NCI-H2171 (cell line): Measurements from ENCODE around the gene INIP.

Experiments
- DNase-seq: peaks from one replicate; lab custom pipeline; 2025; lab: John Stamatoyannopoulos, UW

Gene INIP, protein sequence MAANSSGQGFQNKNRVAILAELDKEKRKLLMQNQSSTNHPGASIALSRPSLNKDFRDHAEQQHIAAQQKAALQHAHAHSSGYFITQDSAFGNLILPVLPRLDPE

GRCh38 chr9:112717661-112718331 lies at the start of gene INIP:
Gene INIP, minus strand, starts transcription at chr9:112718117. Its CDS starts 1,632 bp downstream, at chr9:112716485.
- DNase-seq = peak; percentile 98

DNA sequence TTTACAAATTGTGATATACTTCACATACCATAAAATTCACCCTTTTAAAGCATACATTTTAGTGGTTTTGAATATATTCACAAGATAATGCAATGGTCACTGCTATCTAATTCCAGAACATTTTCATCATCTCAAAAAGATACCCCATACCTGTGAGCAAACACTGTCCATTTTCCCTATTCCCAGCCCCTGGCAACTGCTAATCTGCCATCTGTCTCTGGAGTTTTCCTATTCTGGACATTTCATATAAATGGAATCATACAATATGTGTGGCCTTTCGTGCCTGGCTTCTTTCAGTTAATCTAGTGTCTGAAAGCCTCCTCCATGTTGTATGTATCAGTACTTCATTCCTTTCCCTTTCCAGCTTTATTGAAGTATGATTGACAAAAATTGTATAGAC lies 47.4 kb upstream of the INIP start:
- no peak for DNase-seq

- peak; percentile 90 for DNase-seq
These were observed 46.9 kb upstream of the INIP start for GRCh38 chr9:112764837-112765236.

- no peak for DNase-seq
These were observed 46.4 kb upstream of the INIP start for GRCh38 chr9:112764344-112764743.

GRCh38 chr9:112762726-112763518 lies 45.0 kb upstream of the INIP start:
- no peak for DNase-seq

- DNase-seq = no peak
These were observed 44.2 kb upstream of the INIP start for GRCh38 chr9:112761912-112762655.

- no peak for DNase-seq
These were observed 42.9 kb upstream of the INIP start for GRCh38 chr9:112760821-112761220.

DNA sequence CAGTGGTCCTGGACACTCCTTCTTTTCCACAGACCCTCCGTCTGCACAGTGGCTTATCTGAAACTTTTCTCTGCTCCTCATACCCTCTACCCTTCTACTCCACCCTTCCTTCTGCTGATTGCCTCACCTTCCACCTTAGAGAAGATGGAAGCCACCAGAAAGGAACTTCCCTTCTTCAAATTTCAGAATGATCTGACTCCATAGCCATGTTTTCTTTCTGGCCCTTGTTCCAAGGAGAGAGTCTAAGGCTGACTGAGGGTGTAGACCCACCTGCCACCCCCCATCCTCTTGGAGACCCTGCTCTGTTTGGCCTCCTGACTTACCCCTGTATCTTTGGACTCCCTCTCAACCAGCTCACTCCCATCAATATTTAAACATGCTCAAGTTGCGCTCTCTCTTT lies 40.0 kb upstream of the INIP start:
- DNase-seq = no peak

GRCh38 chr9:112757282-112757883 lies 39.5 kb upstream of the INIP start:
- no peak for DNase-seq

- DNase-seq = no peak
These were observed 37.8 kb upstream of the INIP start for GRCh38 chr9:112755675-112756074.

GRCh38 chr9:112755016-112755427 lies 37.1 kb upstream of the INIP start:
- DNase-seq = no peak

GRCh38 chr9:112754578-112754977 lies 36.7 kb upstream of the INIP start:
- no peak for DNase-seq

DNA sequence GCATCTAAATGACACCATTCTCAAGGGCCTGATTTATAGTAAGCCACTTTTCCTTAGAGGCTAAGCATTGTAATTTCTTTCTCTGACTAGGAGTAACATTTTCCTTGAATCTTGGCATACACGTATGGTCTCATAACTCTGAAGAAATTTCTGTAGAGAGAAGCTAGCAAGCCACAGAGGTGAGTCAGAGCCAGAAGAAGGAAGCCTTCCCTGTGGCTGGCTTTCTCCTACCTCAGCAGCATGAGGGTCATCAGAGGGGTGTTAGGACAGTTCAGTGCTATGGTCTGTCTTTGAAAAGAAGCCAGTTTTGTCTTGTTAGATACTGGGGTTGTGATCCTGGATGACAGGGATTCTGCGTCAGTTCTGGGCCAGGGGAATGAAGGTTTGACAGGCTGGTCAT lies 35.8 kb upstream of the INIP start:
- DNase-seq = no peak

- no peak for DNase-seq
These were observed 34.6 kb upstream of the INIP start for GRCh38 chr9:112752334-112753125.

- DNase-seq = peak; percentile 76
These were observed 33.3 kb upstream of the INIP start for GRCh38 chr9:112751056-112751795.

DNA sequence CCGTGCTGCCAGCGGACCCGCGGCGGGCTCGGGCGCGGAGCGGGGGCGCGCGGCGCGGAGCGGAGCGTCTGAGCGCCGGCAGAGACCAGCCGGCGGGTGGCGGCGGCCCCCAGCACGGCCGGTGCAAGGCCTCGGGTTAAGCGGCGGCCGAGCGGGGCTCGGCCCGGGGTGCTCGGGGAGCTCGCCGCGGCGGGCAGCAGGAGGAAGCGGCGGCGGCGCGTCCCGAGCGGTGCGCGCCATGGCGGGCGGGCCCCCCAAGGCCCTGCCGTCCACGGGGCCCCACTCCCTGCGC lies 32.8 kb upstream of the INIP start:
- DNase-seq = no peak

- peak; percentile 81 for DNase-seq
These were observed 32.3 kb upstream of the INIP start, which contains the start of gene SNX30 for GRCh38 chr9:112750016-112750763. Gene SNX30, plus strand, starts transcription at chr9:112750760. Its CDS starts 242 bp downstream, at chr9:112751002.

- DNase-seq = no peak
These were observed 29.2 kb upstream of the INIP start for GRCh38 chr9:112747094-112747493.

DNA sequence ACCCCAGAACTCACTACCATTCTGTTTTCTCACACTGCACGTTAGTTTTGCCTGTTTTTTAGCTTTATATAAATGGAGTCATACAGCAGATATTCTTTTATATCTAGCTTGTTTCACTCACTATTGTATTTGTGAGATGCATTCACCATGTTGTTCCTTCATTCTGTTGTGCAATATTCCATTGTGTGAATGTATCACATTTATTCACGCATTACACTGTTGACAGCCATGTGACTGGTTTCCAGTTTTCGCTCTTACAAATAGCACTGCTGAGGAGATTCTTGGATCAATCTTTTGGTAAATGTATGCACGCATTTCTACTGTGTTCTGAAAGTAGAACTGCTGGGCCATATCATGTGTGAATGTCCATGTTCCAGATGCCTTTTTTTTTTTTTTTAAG lies 26.3 kb upstream of the INIP start:
- DNase-seq = no peak
